ENCODE measurements around the gene SYTL5. TPM values are rescaled to one million over a fixed set of nuclear protein-coding genes. Genes with fewer than 3 reads are reported as not detected.

Gene SYTL5
- total and polyA plus RNA-seq, 2 experiments from 2014 or later: 2.0 to 3.7 TPM

- no peak for TF ChIP-seq CTCF (IDR thresholded peaks at IDR 0.05; ENCODE audit: low read depth, low read length)
- Histone ChIP-seq H3K36me3 (no peaks in the 10 kb centered on the region), H3K4me3 (no peak overlapping the region), H3K9me3 (ENCODE audit: low read depth) (no peaks in the 10 kb centered on the region), H3K4me1 (ENCODE audit: low read depth) (no peaks in the 10 kb centered on the region), H3K27ac (no peak overlapping the region), H3K27me3 (no peaks in the 10 kb centered on the region)
- peak in 1 of 2 donors; percentile 36 for DNase-seq (ENCODE audit: low read depth in 1 of 2, low spot score in 1 of 2)
Measured at GRCh38 chrX:38086451-38087215, 80.3 kb downstream of the SYTL5 start.

- no peak for TF ChIP-seq CTCF (IDR thresholded peaks at IDR 0.05; ENCODE audit: low read depth, low read length)
- Histone ChIP-seq H3K4me3 (no peak overlapping the region), H3K36me3 (no peaks in the 10 kb centered on the region), H3K9me3 (ENCODE audit: low read depth) (no peaks in the 10 kb centered on the region), H3K4me1 (ENCODE audit: low read depth) (no peaks in the 10 kb centered on the region), H3K27me3 (no peaks in the 10 kb centered on the region), H3K27ac (no peak overlapping the region)
- DNase-seq (ENCODE audit: low read depth in 1 of 2, low spot score in 1 of 2): no peak
Measured at GRCh38 chrX:38087594-38087993, 81.2 kb downstream of the SYTL5 start.

- Histone ChIP-seq H3K27me3 (no peaks in the 10 kb centered on the region), H3K4me3 (no peak overlapping the region), H3K27ac (no peak overlapping the region), H3K9me3 (ENCODE audit: low read depth) (no peaks in the 10 kb centered on the region), H3K4me1 (ENCODE audit: low read depth) (no peaks in the 10 kb centered on the region), H3K36me3 (no peaks in the 10 kb centered on the region)
- TF ChIP-seq CTCF (IDR thresholded peaks at IDR 0.05; ENCODE audit: low read depth, low read length): no peak
- no peak for DNase-seq (ENCODE audit: low read depth in 1 of 2, low spot score in 1 of 2)
Measured at GRCh38 chrX:38089173-38089982, 83.0 kb downstream of the SYTL5 start.

GRCh38 chrX:38095971-38096529 lies 89.7 kb downstream of the SYTL5 start:
- no peaks in the 10 kb centered on the region for H3K4me1 ChIP-seq (ENCODE audit: low read depth)
- no peaks in the 10 kb centered on the region for H3K36me3 ChIP-seq
- H3K27me3 ChIP-seq: no peaks in the 10 kb centered on the region
- no peak for DNase-seq (ENCODE audit: low read depth in 1 of 2, low spot score in 1 of 2)
- H3K9me3 ChIP-seq (ENCODE audit: low read depth): peaks cover 2% of the 10 kb centered on the region
- H3K27ac ChIP-seq: no peak overlapping the region
- no peak for TF ChIP-seq CTCF (IDR thresholded peaks at IDR 0.05; ENCODE audit: low read depth, low read length)
- no peak overlapping the region for H3K4me3 ChIP-seq

- Histone ChIP-seq H3K9me3 (ENCODE audit: low read depth) (peaks cover 2% of the 10 kb centered on the region), H3K27ac (no peak overlapping the region), H3K4me1 (ENCODE audit: low read depth) (no peaks in the 10 kb centered on the region), H3K36me3 (no peaks in the 10 kb centered on the region), H3K4me3 (no peak overlapping the region), H3K27me3 (no peaks in the 10 kb centered on the region)
- no peak for TF ChIP-seq CTCF (IDR thresholded peaks at IDR 0.05; ENCODE audit: low read depth, low read length)
- no peak for DNase-seq (ENCODE audit: low read depth in 1 of 2, low spot score in 1 of 2)
Measured at GRCh38 chrX:38099688-38100087, 93.3 kb downstream of the SYTL5 start.

All from cardiac muscle cell (in vitro differentiated cells and primary cell).